ENCODE data around the gene DPEP1. TPM values are rescaled to one million over a fixed set of nuclear protein-coding genes. Genes with fewer than 3 reads are reported as not detected.

Gene DPEP1
- polyA plus RNA-seq, 3 donors = not detected

DNA sequence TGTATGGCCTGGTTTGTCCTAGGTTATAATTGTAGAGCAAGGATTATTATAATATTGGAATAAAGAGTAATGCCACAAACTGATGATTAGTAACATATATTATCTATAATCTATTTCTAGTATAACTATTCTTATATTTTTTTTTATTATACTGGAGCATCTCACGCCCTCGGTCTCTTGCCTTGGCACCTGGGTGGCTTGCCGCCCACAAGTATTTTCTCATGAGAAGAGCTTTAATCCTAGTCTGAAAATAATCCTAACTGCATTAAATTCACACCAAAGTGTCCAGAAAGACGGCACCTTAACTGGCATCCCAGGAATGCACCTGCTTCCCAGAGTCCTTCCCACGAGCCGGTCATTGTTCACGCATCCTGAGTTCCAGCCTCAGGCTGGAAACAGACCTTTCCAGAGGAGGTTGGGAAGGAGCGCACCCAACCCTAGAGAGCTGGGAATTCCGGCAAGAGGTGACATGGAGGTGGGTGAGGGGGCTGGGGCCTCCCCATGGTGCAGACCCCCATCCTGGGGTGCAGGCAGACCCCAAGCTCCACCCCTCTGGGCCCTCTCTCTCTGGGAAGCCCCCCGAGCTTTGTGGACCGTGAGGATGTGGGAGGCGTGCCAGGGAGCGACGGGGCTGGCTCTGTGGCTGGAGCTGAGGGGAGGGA is 28.1 kb downstream of the DPEP1 start:
- Histone ChIP-seq H3K9me3 (replicated peaks in 1 of 2; ENCODE audit: control insufficient read depth in 1 of 2, insufficient read depth in 1 of 2, low read length in 2 of 2) (no peaks in the 10 kb centered on the region), H3K79me2 (ENCODE audit: insufficient read depth, low read length) (no peaks in the 10 kb centered on the region), H3K9ac (ENCODE audit: insufficient read depth, low read length, poor library complexity, severe bottlenecking) (no peak overlapping the region), H3K4me1 (ENCODE audit: control insufficient read depth in 1 of 2, insufficient read depth in 2 of 2, low read length in 2 of 2) (peaks cover 0 to 5% of the 10 kb centered on the region in 2 donors), H3K4me3 (replicated peaks in 1 of 3; ENCODE audit: low read depth in 2 of 3, low read length in 3 of 3) (no peak overlapping the region), H3K4me2 (replicated peaks; ENCODE audit: extremely low read depth, low read length, poor library complexity, severe bottlenecking) (no peak overlapping the region), H4K20me1 (ENCODE audit: insufficient read depth, low read length) (peaks cover 5% of the 10 kb centered on the region), H3K27me3 (ENCODE audit: control insufficient read depth in 2 of 2, insufficient read depth in 2 of 2, low read length in 2 of 2) (no peaks in the 10 kb centered on the region), H3K27ac (ENCODE audit: low read depth in 1 of 2, low read length in 2 of 2) (no peak overlapping the region), H3K36me3 (replicated peaks in 1 of 2; ENCODE audit: control insufficient read depth in 1 of 2, insufficient read depth in 2 of 2, low read length in 2 of 2) (peaks cover 24 to 25% of the 10 kb centered on the region in 2 donors), H2AFZ (ENCODE audit: insufficient read depth, low read depth, low read length, poor library complexity, severe bottlenecking) (peak overlapping the region; percentile 68)
- no peaks in the 10 kb centered on the region for H3K9me3 Mint-ChIP-seq
- H3K4me1 Mint-ChIP-seq = peaks cover 7% of the 10 kb centered on the region
- 44% methylated on average over 6 of the region's 14 CpGs for WGBS (ENCODE audit: insufficient coverage)
- TF ChIP-seq, protein P1, sequence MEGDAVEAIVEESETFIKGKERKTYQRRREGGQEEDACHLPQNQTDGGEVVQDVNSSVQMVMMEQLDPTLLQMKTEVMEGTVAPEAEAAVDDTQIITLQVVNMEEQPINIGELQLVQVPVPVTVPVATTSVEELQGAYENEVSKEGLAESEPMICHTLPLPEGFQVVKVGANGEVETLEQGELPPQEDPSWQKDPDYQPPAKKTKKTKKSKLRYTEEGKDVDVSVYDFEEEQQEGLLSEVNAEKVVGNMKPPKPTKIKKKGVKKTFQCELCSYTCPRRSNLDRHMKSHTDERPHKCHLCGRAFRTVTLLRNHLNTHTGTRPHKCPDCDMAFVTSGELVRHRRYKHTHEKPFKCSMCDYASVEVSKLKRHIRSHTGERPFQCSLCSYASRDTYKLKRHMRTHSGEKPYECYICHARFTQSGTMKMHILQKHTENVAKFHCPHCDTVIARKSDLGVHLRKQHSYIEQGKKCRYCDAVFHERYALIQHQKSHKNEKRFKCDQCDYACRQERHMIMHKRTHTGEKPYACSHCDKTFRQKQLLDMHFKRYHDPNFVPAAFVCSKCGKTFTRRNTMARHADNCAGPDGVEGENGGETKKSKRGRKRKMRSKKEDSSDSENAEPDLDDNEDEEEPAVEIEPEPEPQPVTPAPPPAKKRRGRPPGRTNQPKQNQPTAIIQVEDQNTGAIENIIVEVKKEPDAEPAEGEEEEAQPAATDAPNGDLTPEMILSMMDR (IDR thresholded peaks at IDR 0.05) = peak; percentile 48
- intact Hi-C loops (cut with micrococcal nuclease) = loop anchor here (5.0 to 10.0 kb wide), 2 partner anchors 64 to 67 kb away; partner anchors contain the start of gene CPNE7 (in 2 of the 2)
- H3K4me3 Mint-ChIP-seq = peak overlapping the region in 1 of 2 donors; percentile 87
- no peak for DNase-seq
- H3K36me3 Mint-ChIP-seq = peaks cover 19 to 28% of the 10 kb centered on the region in 2 donors
- H3K27me3 Mint-ChIP-seq (ENCODE audit: low read depth in 3 of 3) = peaks cover 0 to 7% (median 7%) of the 10 kb centered on the region in 3 donors
- H3K27ac Mint-ChIP-seq = no peak overlapping the region

DNA sequence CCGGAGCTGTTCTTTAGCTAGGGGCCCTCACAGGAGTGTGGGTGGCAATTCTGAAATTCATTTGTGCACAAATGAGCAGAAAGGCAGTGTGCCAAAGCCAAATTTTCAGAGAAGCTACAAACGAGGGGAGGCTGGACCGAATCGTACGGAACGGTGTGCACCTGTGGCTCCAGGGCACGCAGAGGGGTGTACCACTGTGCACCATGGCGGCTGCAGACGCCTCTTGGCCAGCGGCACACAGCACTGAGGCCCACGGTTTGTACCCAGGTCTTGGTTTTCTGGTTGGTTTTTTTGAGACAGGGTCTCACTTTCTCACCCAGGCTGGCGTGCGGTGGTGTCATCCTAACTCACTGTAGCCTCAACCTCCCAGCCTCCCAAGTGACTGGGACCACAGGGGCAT is 29.1 kb downstream of the DPEP1 start:
- H4K20me1 ChIP-seq (ENCODE audit: insufficient read depth, low read length) = peaks cover 10% of the 10 kb centered on the region
- DNase-seq = no peak
- no peak overlapping the region for H3K9ac ChIP-seq (ENCODE audit: insufficient read depth, low read length, poor library complexity, severe bottlenecking)
- peaks cover 7% of the 10 kb centered on the region for H3K4me1 Mint-ChIP-seq
- H3K4me3 ChIP-seq (replicated peaks in 1 of 3; ENCODE audit: low read depth in 2 of 3, low read length in 3 of 3) = no peak overlapping the region
- H3K27me3 ChIP-seq (ENCODE audit: control insufficient read depth in 2 of 2, insufficient read depth in 2 of 2, low read length in 2 of 2) = no peaks in the 10 kb centered on the region
- peaks cover 24 to 36% of the 10 kb centered on the region in 2 donors for H3K36me3 Mint-ChIP-seq
- no peaks in the 10 kb centered on the region for H3K79me2 ChIP-seq (ENCODE audit: insufficient read depth, low read length)
- H3K4me3 Mint-ChIP-seq = no peak overlapping the region
- H3K4me1 ChIP-seq (ENCODE audit: control insufficient read depth in 1 of 2, insufficient read depth in 2 of 2, low read length in 2 of 2) = peaks cover 0 to 5% of the 10 kb centered on the region in 2 donors
- 93% methylated on average over 10 of the region's 13 CpGs for WGBS (ENCODE audit: insufficient coverage)
- no peak overlapping the region for H3K27ac ChIP-seq (ENCODE audit: low read depth in 1 of 2, low read length in 2 of 2)
- no peaks in the 10 kb centered on the region for H3K9me3 ChIP-seq (replicated peaks in 1 of 2; ENCODE audit: control insufficient read depth in 1 of 2, insufficient read depth in 1 of 2, low read length in 2 of 2)
- peaks cover 32 to 33% of the 10 kb centered on the region in 2 donors for H3K36me3 ChIP-seq (replicated peaks in 1 of 2; ENCODE audit: control insufficient read depth in 1 of 2, insufficient read depth in 2 of 2, low read length in 2 of 2)
- H3K9me3 Mint-ChIP-seq = no peaks in the 10 kb centered on the region
- TF ChIP-seq, protein P1 (IDR thresholded peaks at IDR 0.05) = no peak
- no peak overlapping the region for H3K27ac Mint-ChIP-seq
- peaks cover 0 to 7% (median 7%) of the 10 kb centered on the region in 3 donors for H3K27me3 Mint-ChIP-seq (ENCODE audit: low read depth in 3 of 3)
- no peak overlapping the region for H3K4me2 ChIP-seq (replicated peaks; ENCODE audit: extremely low read depth, low read length, poor library complexity, severe bottlenecking)
- no peak overlapping the region for H2AFZ ChIP-seq (ENCODE audit: insufficient read depth, low read depth, low read length, poor library complexity, severe bottlenecking)
- intact Hi-C loops (cut with micrococcal nuclease) = loop anchor here (5.0 to 10.0 kb wide), 2 partner anchors 65 to 68 kb away; partner anchors contain the start of gene CPNE7 (in 2 of the 2)

Measured in CD14-positive monocyte (primary cell).